ENCODE measurements around the gene KANSL1L.

GRCh38 chr2:210113614-210114235 lies 57.5 kb downstream of the KANSL1L start:
- TF ChIP-seq CTCF (IDR thresholded peaks at IDR 0.05; ENCODE audit: low read depth, low read length), result no peak
- TF ChIP-seq POLR2A (IDR thresholded peaks at IDR 0.05; ENCODE audit: extremely low read depth, insufficient read length), result no peak
- TF ChIP-seq MAX (IDR thresholded peaks at IDR 0.05; ENCODE audit: low read depth, low read length), result no peak

Measured in NB4 (cell line).